Neural progenitor cell (in vitro differentiated cells): ENCODE measurements around the gene USP31. TPM values are rescaled to one million over a fixed set of nuclear protein-coding genes. Genes with fewer than 3 reads are reported as not detected.

Source experiments
- DNase-seq: peaks from one replicate; pipeline ENCODE4 v3.0.0-alpha.2; 2016; ENCODE audit warnings: low spot score
- H2AFZ ChIP-seq: fragments of 200-600 bp; sonication (generic); replicated peaks from 2 replicates; pipeline ENCODE4 v1.6.1; 2016; ENCODE audit warnings: antibody characterized with exemption
- H3F3A ChIP-seq: fragments of 200-600 bp; sonication (generic); 2 replicates; pipeline ENCODE4 v1.6.1; 2016; ENCODE audit warnings: antibody characterized with exemption, low read depth
- H3K27ac ChIP-seq: fragments of 200-600 bp; sonication (generic); 2 replicates; pipeline ENCODE4 v1.5.1; 2016; ENCODE audit warnings: mild to moderate bottlenecking
- H3K27me3 ChIP-seq: fragments of 200-600 bp; sonication (generic); 2 replicates; pipeline ENCODE4 v1.6.1; 2016; ENCODE audit warnings: mild to moderate bottlenecking, moderate library complexity
- H3K36me3 ChIP-seq: fragments of 200-600 bp; sonication (generic); 2 replicates; pipeline ENCODE4 v1.5.1; 2016
- H3K4me1 ChIP-seq: fragments of 200-600 bp; sonication (generic); 2 replicates; pipeline ENCODE4 v1.6.1; 2016; ENCODE audit warnings: mixed run types
- H3K4me2 ChIP-seq: fragments of 200-600 bp; sonication (generic); 2 replicates; pipeline ENCODE4 v1.6.1; 2016
- H3K4me3 ChIP-seq: fragments of 200-600 bp; sonication (generic); 2 replicates; pipeline ENCODE4 v1.5.1; 2016
- H3K79me2 ChIP-seq: fragments of 200-600 bp; sonication (generic); 2 replicates; pipeline ENCODE4 v1.6.1; 2016; ENCODE audit warnings: low read depth
- H3K9ac ChIP-seq: fragments of 200-600 bp; sonication (generic); 2 replicates; pipeline ENCODE4 v1.6.1; 2016
- H3K9me3 ChIP-seq: fragments of 200-600 bp; sonication (generic); 2 replicates; pipeline ENCODE4 v1.5.1; 2016; ENCODE audit warnings: low read depth
- H4K20me1 ChIP-seq: fragments of 200-600 bp; sonication (generic); 2 replicates; pipeline ENCODE4 v1.6.1; 2016; ENCODE audit warnings: low read depth
- H3K27ac Mint-ChIP-seq: 3 replicates; pipeline ENCODE4 v1.8.0; 2021; ENCODE audit warnings: mixed read lengths
- H3K27me3 Mint-ChIP-seq: 2 replicates; pipeline ENCODE4 v1.8.0; 2022; ENCODE audit warnings: low read depth, mild to moderate bottlenecking, inconsistent platforms, moderate library complexity, mixed read lengths; ENCODE audit not compliant: insufficient read depth
- H3K36me3 Mint-ChIP-seq: 3 replicates; pipeline ENCODE4 v1.8.0; 2021; ENCODE audit warnings: mixed read lengths
- H3K4me1 Mint-ChIP-seq: 3 replicates; pipeline ENCODE4 v1.8.0; 2021; ENCODE audit warnings: mixed read lengths
- H3K4me3 Mint-ChIP-seq: 3 replicates; pipeline ENCODE4 v1.8.0; 2021; ENCODE audit warnings: mild to moderate bottlenecking, moderate library complexity, mixed read lengths
- H3K9me3 Mint-ChIP-seq: 3 replicates; pipeline ENCODE4 v1.8.0; 2020; ENCODE audit warnings: mixed read lengths
- EZH2 ChIP-seq: fragments of 200-600 bp; sonication (generic); IDR thresholded peaks from 2 replicates; pipeline ENCODE4 v1.6.1; 2017; ENCODE audit warnings: antibody characterized with exemption, mild to moderate bottlenecking, moderate library complexity
- EZH2phosphoT487 ChIP-seq: fragments of 200-600 bp; sonication (generic); IDR thresholded peaks from 2 replicates; pipeline ENCODE4 v1.6.1; 2017; ENCODE audit warnings: antibody characterized with exemption
- total RNA-seq: library from RNA; depleted of rRNA; stranded (reverse); fragments of >200 nt; gene quantifications from 2 replicates; pipeline ENCODE4 v1.2.3, GENCODE V29; 2015; ENCODE audit warnings: low replicate concordance
- TF ChIP-seq, protein P1 (sequence below): fragments of 200-600 bp; sonication (generic); IDR thresholded peaks from 2 replicates; pipeline ENCODE4 v1.5.1; 2017; ENCODE audit warnings: antibody characterized with exemption, mild to moderate bottlenecking

The USP31 gene
- 7.8 and 9.0 TPM in 2 replicates for total RNA-seq

GRCh38 chr16:23149267-23149992 lies at the start of gene USP31:
Gene USP31 (minus strand): TSS chr16:23149452. CDS start chr16:23149270, 182 bp downstream.
- peaks cover 23% of the 10 kb centered on the region for H3K27me3 ChIP-seq
- Mint-ChIP-seq H3K4me3 (peak within 1 kb of the TSS; percentile 99), H3K27ac (no peak within 1 kb of the TSS), H3K27me3 (peaks cover 12% of the 10 kb centered on the region), H3K36me3 (no peaks in the 10 kb centered on the region), H3K4me1 (peaks cover 31% of the 10 kb centered on the region), H3K9me3 (no peaks in the 10 kb centered on the region)
- no peaks in the 10 kb centered on the region for H3K9me3 ChIP-seq
- peak; percentile 98 for DNase-seq
- peaks cover 31% of the 10 kb centered on the region for H3K4me1 ChIP-seq
- peak within 1 kb of the TSS; percentile 98 for H3K4me2 ChIP-seq
- TF ChIP-seq EZH2: no peak
- TF ChIP-seq, protein P1, sequence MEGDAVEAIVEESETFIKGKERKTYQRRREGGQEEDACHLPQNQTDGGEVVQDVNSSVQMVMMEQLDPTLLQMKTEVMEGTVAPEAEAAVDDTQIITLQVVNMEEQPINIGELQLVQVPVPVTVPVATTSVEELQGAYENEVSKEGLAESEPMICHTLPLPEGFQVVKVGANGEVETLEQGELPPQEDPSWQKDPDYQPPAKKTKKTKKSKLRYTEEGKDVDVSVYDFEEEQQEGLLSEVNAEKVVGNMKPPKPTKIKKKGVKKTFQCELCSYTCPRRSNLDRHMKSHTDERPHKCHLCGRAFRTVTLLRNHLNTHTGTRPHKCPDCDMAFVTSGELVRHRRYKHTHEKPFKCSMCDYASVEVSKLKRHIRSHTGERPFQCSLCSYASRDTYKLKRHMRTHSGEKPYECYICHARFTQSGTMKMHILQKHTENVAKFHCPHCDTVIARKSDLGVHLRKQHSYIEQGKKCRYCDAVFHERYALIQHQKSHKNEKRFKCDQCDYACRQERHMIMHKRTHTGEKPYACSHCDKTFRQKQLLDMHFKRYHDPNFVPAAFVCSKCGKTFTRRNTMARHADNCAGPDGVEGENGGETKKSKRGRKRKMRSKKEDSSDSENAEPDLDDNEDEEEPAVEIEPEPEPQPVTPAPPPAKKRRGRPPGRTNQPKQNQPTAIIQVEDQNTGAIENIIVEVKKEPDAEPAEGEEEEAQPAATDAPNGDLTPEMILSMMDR: no peak
- no peak for TF ChIP-seq EZH2phosphoT487
- H3K9ac ChIP-seq: no peak within 1 kb of the TSS
- peaks cover 43% of the 10 kb centered on the region for H3K79me2 ChIP-seq
- H3K36me3 ChIP-seq: no peaks in the 10 kb centered on the region
- H2AFZ ChIP-seq: peak within 1 kb of the TSS; percentile 87
- peaks cover 11% of the 10 kb centered on the region for H3F3A ChIP-seq
- H3K4me3 ChIP-seq: peak within 1 kb of the TSS; percentile 88
- H3K27ac ChIP-seq: no peak within 1 kb of the TSS
- peaks cover 42% of the 10 kb centered on the region for H4K20me1 ChIP-seq

DNA sequence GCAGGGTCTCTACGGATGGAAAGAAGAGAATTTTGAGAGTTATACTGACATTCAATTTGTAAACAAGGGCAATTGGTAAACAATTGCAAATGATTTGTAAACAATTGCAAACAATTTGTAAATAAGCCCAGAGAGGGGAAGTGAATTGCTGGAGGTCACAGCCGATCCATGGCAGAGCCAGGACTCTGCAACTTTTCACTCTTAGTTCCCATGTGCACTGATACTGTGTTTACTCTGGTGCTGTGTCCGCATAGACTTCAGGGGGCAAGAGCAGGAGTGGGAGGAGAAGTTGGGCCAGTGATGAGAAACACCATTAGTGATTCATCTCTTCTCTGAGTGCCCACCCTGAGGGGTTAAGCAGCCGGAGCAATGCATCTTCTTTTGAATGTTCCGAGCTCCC lies 47.3 kb upstream of the USP31 start:
- Histone ChIP-seq H3K36me3 (no peaks in the 10 kb centered on the region), H3K79me2 (no peaks in the 10 kb centered on the region), H3K27me3 (no peaks in the 10 kb centered on the region), H2AFZ (no peak overlapping the region), H3K4me3 (no peak overlapping the region), H4K20me1 (no peaks in the 10 kb centered on the region), H3K9ac (no peak overlapping the region), H3K4me2 (no peak overlapping the region), H3F3A (no peaks in the 10 kb centered on the region), H3K4me1 (peaks cover 18% of the 10 kb centered on the region), H3K9me3 (no peaks in the 10 kb centered on the region), H3K27ac (no peak overlapping the region)
- DNase-seq: no peak
- TF ChIP-seq, protein P1: no peak
- TF ChIP-seq EZH2 (no peak), EZH2phosphoT487 (no peak)
- Mint-ChIP-seq H3K36me3 (no peaks in the 10 kb centered on the region), H3K9me3 (no peaks in the 10 kb centered on the region), H3K4me1 (peaks cover 2% of the 10 kb centered on the region), H3K4me3 (no peak overlapping the region), H3K27me3 (peaks cover 17% of the 10 kb centered on the region), H3K27ac (no peak overlapping the region)

DNA sequence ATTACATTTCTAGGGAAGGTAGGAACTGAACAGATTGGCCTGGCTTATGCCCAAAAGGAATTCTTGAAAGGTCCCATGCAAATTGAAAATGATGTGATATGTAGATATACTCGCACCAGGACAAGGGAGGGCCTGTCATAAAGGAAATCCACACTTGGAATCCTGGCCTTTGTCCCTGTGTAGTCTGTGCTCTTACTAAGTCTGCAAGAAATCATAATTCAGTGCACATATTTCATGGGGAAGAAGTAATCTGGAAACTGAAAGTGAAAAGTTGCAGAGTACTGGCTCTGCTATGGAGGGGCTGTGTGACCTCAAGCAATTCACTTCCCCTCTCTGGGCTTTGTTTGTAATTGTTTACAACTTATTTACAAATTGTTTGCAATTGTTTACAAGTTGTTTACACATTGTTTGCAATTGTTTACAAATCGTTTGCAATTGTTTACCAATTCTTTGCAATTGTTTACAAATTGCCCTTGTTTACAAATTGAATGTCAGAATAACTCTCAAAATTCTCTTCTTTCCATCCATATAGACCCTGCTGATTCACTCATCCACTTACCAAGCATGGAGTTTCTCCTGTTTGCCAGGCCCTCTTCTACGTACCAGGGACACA lies 46.2 kb upstream of the USP31 start:
- no peak overlapping the region for H3K27ac Mint-ChIP-seq
- no peaks in the 10 kb centered on the region for H4K20me1 ChIP-seq
- DNase-seq: no peak
- no peak overlapping the region for H3K4me3 ChIP-seq
- no peaks in the 10 kb centered on the region for H3K27me3 ChIP-seq
- no peaks in the 10 kb centered on the region for H3F3A ChIP-seq
- peaks cover 20% of the 10 kb centered on the region for H3K27me3 Mint-ChIP-seq
- no peak overlapping the region for H2AFZ ChIP-seq
- no peaks in the 10 kb centered on the region for H3K9me3 ChIP-seq
- no peaks in the 10 kb centered on the region for H3K9me3 Mint-ChIP-seq
- H3K36me3 Mint-ChIP-seq: no peaks in the 10 kb centered on the region
- no peak overlapping the region for H3K27ac ChIP-seq
- TF ChIP-seq, protein P1: no peak
- TF ChIP-seq EZH2: no peak
- TF ChIP-seq EZH2phosphoT487: no peak
- no peaks in the 10 kb centered on the region for H3K79me2 ChIP-seq
- H3K36me3 ChIP-seq: no peaks in the 10 kb centered on the region
- no peak overlapping the region for H3K9ac ChIP-seq
- peaks cover 8% of the 10 kb centered on the region for H3K4me1 ChIP-seq
- H3K4me3 Mint-ChIP-seq: no peak overlapping the region
- H3K4me1 Mint-ChIP-seq: no peaks in the 10 kb centered on the region
- H3K4me2 ChIP-seq: no peak overlapping the region
